HG02970 (cell line): ENCODE results near the gene FAM9A.

Experiments
- ATAC-seq: cut with Tn5 transposase; IDR thresholded peaks from one replicate; pipeline ENCODE4 v1.9.1; 2021; ENCODE audit warnings: mild to moderate bottlenecking, moderate library complexity, moderate number of reproducible peaks; ENCODE audit not compliant: unreplicated experiment, low FRiP score

FAM9A gene

GRCh38 chrX:8801041-8801599, at the start of gene FAM9A:
TSS of gene FAM9A (minus strand) at chrX:8801383. CDS start at chrX:8800171, 1,212 bp downstream.
- no peak for ATAC-seq

GRCh38 chrX:8850478-8850877, 49.3 kb upstream of the FAM9A start:
- no peak for ATAC-seq

- ATAC-seq, result no peak
Measured at GRCh38 chrX:8849945-8850344, 48.8 kb upstream of the FAM9A start.

GRCh38 chrX:8849458-8849857, 48.3 kb upstream of the FAM9A start:
- no peak for ATAC-seq

DNA sequence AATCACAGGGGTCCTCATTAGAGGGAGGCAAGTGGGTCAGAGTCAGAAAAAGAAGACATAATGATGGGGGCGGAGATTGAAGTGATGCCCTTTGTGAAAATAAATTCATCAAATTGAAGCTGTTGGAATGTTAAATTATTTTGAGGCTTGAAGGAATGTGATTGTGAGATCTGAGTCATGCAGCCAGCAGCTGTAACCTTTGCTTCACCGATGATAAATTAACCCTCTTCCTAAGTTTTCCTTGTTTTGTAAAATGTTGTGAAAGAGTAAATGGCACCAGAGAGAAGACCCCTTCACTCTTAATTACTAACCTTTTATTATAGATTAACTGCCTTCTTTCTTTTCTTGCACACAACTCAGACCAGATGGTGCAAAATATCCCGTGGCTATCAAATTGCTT, 47.7 kb upstream of the FAM9A start:
- ATAC-seq, result no peak

DNA sequence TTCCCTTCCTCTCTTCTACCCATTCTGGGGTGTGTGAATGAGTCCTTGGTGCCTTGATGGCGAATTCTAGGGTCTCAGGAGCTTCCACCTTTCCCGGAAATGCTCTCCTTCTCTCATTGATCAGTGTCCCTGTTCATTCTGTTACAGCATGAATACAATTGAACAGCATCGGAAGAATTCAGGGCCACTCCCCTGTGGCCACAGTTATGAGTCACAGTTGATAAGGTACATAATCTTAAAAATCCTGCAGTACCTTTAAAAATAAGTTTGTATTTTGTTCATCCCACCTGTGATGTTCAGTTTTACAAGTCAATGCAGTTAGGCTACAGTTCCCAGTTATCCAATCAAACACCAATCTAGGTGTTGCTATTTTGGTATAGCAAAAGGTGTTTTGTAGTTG, 47.3 kb upstream of the FAM9A start:
- ATAC-seq, result no peak

DNA sequence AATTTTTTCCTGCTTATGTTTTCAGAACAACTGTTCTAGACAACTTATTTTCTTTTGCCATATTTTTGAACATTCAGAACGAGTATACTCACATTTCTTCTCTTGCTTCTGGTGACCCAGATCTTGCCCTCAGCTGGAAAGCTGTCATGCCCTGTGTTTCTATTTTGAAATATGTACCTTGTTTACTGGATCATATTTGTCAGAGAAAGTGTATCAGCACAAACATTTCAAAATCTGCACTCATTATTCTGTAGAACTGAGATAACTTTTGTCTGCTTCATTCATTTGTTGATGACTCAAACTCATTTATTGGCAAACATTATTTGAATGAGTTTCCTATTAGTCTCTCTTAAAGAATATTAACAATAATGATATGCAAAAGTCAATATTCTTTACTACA, 46.2 kb upstream of the FAM9A start:
- ATAC-seq, result no peak

DNA sequence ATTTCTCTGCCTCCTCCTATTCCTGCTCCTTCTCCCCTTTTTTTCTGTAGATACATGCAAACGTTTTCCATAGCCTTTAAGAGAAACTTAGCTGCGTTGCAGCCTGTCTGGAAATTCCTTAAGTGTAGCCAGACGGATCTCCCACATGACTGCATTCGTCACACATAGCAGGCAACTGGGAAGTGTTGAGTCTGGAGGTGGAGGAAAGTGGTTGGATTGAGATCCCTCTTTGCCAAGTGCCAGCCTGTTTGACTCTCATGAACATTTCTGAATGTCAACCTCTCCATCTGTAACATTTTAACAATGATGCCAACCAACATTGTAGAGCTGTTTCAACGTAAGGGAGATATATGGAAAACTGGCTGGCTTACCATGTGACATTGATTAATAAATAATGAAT, 45.1 kb upstream of the FAM9A start:
- ATAC-seq, result no peak

GRCh38 chrX:8845469-8845868, 44.3 kb upstream of the FAM9A start:
- ATAC-seq, result no peak

GRCh38 chrX:8845060-8845459, 43.9 kb upstream of the FAM9A start:
- no peak for ATAC-seq

DNA sequence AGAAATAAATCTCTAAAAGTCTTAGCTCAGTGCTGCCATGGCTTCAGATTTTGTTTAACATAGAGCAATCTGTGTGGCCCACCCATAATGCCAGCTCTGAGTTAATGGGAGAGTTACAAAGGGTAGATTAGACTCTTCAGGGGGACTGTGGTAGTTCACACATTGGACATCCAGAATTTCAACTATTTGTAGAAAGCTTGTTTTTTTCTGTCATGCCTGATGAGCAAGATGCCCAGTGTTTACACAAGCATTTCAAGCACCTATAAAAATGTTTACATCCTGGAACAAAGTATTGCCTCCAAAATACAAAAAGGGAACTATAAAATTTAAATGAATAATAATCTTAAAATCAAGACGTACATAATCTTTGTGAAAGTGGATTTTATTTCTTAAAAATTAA, 43.0 kb upstream of the FAM9A start:
- no peak for ATAC-seq

- ATAC-seq, result no peak
Measured at GRCh38 chrX:8841911-8842310, 40.7 kb upstream of the FAM9A start.

DNA sequence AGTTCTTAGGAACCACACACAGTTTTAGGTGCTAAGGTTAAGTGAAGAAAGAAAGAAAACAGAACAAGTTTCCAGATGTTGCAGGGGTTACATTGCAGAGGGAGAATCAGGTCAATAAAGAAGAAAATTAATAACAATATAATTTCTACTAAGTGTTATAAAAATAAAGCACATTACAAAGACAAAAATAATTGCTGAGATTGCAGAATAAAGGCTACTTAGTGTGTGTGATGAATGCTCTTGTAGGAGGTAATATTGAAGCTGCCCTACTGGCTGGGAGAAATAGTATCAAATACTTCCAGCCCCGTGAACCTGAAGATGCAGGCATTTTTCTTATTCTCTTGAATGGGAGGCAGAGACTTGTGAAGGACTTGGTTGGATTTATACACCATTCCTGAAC, 33.2 kb upstream of the FAM9A start:
- no peak for ATAC-seq

DNA sequence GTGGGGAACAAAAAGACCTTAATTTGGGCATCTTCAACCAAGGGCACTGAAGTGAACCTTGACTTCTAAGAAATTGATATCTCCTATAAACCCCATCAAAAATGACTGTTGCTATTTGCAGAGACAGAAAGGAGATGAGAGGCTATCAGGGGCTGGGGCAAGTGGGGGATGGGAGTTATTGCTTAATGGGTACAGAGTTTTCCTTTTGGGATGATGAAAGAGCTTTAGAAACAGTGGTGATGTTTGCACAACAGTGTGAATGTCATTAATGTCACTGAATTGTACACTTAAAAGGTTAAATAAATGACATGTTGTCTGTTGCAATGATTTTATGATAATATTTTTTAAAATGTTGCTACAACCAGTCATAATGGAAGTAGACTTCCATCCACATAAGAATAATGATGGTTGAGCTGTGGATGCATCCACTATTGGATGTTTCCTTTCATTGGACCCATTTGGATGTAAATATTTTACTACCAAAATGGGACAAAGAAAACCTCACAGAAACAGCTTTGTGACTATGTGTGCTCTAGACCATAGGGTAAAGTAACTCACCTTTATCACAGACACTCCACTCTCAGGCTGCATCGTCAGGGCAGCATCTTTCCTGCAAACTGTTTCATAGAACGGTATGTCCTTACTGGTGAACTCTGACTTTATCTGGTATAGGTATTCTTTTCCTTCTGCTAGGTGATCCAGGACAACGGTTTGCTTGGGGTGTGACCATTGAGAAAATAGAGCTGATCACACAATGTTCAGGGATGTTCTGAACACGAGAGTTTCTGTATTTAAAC, 31.6 kb upstream of the FAM9A start:
- ATAC-seq, result no peak

DNA sequence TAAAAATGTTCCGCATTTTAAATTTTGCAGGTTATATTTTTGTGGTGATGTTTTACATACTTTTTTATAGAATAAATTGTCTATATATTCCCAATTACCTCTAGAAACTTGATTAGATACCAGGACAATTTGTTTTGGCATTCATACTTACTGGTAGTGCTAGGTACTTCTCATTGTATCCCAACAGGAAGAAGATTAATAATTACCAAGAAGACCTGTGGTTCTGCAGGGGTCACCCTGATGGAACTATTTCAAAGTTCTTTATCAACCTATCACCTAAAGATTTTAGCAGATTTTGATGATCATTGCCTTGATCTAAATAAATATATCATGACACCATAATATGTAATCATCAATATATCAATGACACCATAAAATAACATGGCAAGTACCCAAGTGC, 22.5 kb upstream of the FAM9A start:
- ATAC-seq, result no peak

GRCh38 chrX:8822002-8822401, 20.8 kb upstream of the FAM9A start:
- no peak for ATAC-seq

DNA sequence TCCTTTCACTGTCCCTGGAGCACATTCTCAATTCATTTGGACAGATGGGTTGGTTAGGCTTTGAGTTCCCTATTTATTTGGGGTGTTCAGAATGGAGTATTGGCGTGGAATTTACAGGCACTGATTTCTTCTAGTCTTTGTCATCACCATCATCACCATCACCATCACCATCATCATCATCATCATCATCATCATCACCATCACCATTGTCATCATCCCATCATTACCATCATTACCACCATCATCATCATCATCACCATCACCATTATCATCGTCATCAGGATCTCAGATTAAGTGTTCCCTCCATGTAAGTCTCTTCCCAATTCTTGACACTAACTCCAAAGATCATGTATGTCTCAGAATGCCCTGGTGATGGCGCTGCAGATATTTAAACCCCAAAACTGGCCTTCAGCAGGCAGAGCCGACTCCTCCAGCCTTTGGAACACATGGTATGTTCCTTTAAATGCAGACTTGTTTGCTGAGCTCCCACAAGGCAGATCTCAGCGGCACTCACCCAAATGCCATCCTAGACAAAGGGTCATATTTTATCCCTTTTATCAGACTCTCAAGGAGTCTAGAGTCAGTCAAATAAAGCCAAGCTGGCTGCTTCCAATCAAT, 19.8 kb upstream of the FAM9A start:
- ATAC-seq, result no peak

- no peak for ATAC-seq
Measured at GRCh38 chrX:8815460-8816065, 14.4 kb upstream of the FAM9A start.

- no peak for ATAC-seq
Measured at GRCh38 chrX:8813036-8813435, 11.9 kb upstream of the FAM9A start.

DNA sequence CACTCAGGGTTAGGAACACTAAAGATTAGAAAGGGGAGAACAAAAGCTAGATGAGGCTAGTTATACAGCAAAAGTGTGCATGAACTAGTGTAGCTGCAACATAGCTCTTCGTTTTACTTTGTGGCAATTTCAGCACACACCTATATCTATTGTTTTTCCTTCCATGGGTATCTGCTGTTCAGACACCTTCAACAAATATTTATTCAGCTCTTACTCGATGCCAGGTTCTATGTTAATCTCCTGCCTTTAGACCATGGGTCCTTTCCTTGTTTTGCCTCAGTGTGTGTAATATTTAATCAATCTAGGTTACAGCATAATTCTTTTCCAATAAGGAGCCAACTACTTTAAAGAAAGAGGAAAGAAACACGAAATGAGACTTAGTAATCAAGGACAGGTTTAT, 10.4 kb upstream of the FAM9A start:
- ATAC-seq, result no peak

GRCh38 chrX:8808661-8809060, 7.5 kb upstream of the FAM9A start:
- ATAC-seq, result no peak

- ATAC-seq, result no peak
Measured at GRCh38 chrX:8805974-8806373, 4.8 kb upstream of the FAM9A start.
